Trophoblast cell (in vitro differentiated cells and primary cell): ENCODE data around the gene ZNF800.

ENCODE experiments used
- DNase-seq, 2 donors: peaks; one replicate each; pipeline ENCODE4 v3.0.0-alpha.2; 2016
- H2AFZ ChIP-seq: 2 replicates; pipeline ENCODE4 v1.6.1; 2013; ENCODE audit warnings: low read length, moderate library complexity, mild to moderate bottlenecking; ENCODE audit not compliant: insufficient read depth, poor library complexity
- H2AK5ac ChIP-seq: 2 replicates; pipeline ENCODE4 v1.6.1; 2013; ENCODE audit warnings: mild to moderate bottlenecking, low read length
- H2BK120ac ChIP-seq: 2 replicates; pipeline ENCODE4 v1.6.1; 2013; ENCODE audit warnings: low read length, mild to moderate bottlenecking, moderate library complexity; ENCODE audit not compliant: insufficient read depth, poor library complexity
- H2BK12ac ChIP-seq: 2 replicates; pipeline ENCODE4 v1.6.1; 2013; ENCODE audit warnings: mild to moderate bottlenecking, low read length, moderate library complexity
- H2BK5ac ChIP-seq: 2 replicates; pipeline ENCODE4 v1.6.1; 2013; ENCODE audit warnings: low read length, low read depth, moderate library complexity, mild to moderate bottlenecking; ENCODE audit not compliant: poor library complexity
- H3K14ac ChIP-seq: 2 replicates; pipeline ENCODE4 v1.6.1; 2013; ENCODE audit warnings: mild to moderate bottlenecking, low read length
- H3K18ac ChIP-seq: 2 replicates; pipeline ENCODE4 v1.6.1; 2013; ENCODE audit warnings: mild to moderate bottlenecking, low read length
- H3K23ac ChIP-seq: 2 replicates; pipeline ENCODE4 v1.6.1; 2013; ENCODE audit warnings: low read length
- H3K27ac ChIP-seq: 2 replicates; pipeline ENCODE4 v1.5.1; 2013; ENCODE audit warnings: low read depth, mild to moderate bottlenecking, inconsistent platforms, low read length, moderate library complexity
- H3K27me3 ChIP-seq: 2 replicates; pipeline ENCODE4 v1.6.1; 2013; ENCODE audit warnings: inconsistent platforms, mild to moderate bottlenecking, low read length, moderate library complexity; ENCODE audit not compliant: insufficient read depth
- H3K36me3 ChIP-seq, 2 experiments: 1 replicate in 1 of 2; 2 replicates in 1 of 2; pipeline ENCODE4 v1.6.1; 2013; ENCODE audit warnings: low read length in 2 of 2, mild to moderate bottlenecking in 2 of 2, moderate library complexity in 1 of 2; ENCODE audit not compliant: insufficient read depth in 2 of 2, control insufficient read depth in 1 of 2
- H3K4ac ChIP-seq: 2 replicates; pipeline ENCODE4 v1.6.1; 2013; ENCODE audit warnings: low read depth, mild to moderate bottlenecking, low read length, moderate library complexity
- H3K4me1 ChIP-seq, 2 experiments: 1 replicate in 1 of 2; 2 replicates in 1 of 2; pipeline ENCODE4 v1.6.1; 2013; ENCODE audit warnings: low read length in 2 of 2, mild to moderate bottlenecking in 2 of 2, moderate library complexity in 1 of 2; ENCODE audit not compliant: insufficient read depth in 2 of 2, control insufficient read depth in 1 of 2
- H3K4me2 ChIP-seq: 2 replicates; pipeline ENCODE4 v1.6.1; 2013; ENCODE audit warnings: inconsistent platforms, mild to moderate bottlenecking, low read length, moderate library complexity
- H3K4me3 ChIP-seq: 2 replicates; pipeline ENCODE4 v1.5.1; 2013; ENCODE audit warnings: mild to moderate bottlenecking, low read depth, low read length, inconsistent platforms
- H3K79me1 ChIP-seq: one replicate; pipeline ENCODE4 v1.6.1; 2013; ENCODE audit warnings: low read length
- H3K79me2 ChIP-seq: 2 replicates; pipeline ENCODE4 v1.6.1; 2013; ENCODE audit warnings: low read length, mild to moderate bottlenecking; ENCODE audit not compliant: control insufficient read depth, insufficient read depth, poor library complexity
- H3K9ac ChIP-seq: 2 replicates; pipeline ENCODE4 v1.6.1; 2013; ENCODE audit warnings: mild to moderate bottlenecking, low read length
- H3K9me3 ChIP-seq: 2 replicates; pipeline ENCODE4 v1.6.1; 2013; ENCODE audit warnings: low read depth, mild to moderate bottlenecking, control low read depth, inconsistent platforms, low read length; ENCODE audit not compliant: insufficient read depth
- H4K12ac ChIP-seq: 2 replicates; pipeline ENCODE4 v1.6.1; 2013; ENCODE audit warnings: low read depth, mild to moderate bottlenecking, low read length, moderate library complexity
- H4K8ac ChIP-seq: 2 replicates; pipeline ENCODE4 v1.6.1; 2013; ENCODE audit warnings: low read depth, mild to moderate bottlenecking, low read length, moderate library complexity
- H4K91ac ChIP-seq: one replicate; pipeline ENCODE4 v1.6.1; 2013; ENCODE audit warnings: low read depth, mild to moderate bottlenecking, low read length, moderate library complexity
- WGBS: extraction: QIAGEN DNeasy Blood & Tissue Kit; methylation state at CpG from one replicate; pipeline ENCODE4 v1.1.7; 2013; ENCODE audit warnings: missing lambda C conversion rate; ENCODE audit not compliant: insufficient read length, insufficient coverage; ENCODE audit errors: extremely low coverage; 5-methylcytosine and 5-hydroxymethylcytosine counted together

The ZNF800 gene

DNA sequence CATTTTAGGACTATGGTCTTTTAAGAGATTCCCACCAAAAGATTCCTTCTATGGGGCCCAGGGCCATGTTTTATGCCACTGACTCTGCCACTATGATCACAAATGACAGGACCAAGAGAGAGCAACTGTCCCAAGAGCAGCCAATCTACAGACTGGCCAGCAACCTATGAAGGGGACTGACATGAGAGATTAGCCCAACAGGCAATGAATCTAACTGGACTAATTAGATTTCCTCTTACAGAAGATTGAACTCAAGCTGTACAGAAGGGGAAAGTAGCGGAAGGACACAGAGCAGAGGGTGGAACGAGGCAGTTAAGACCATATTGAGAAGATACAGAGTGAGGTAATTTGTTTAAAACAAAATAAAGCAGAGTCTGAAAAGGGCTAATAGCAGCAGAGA is 25.8 kb downstream of the ZNF800 start:
- Histone ChIP-seq H2AK5ac (no peak overlapping the region), H2BK5ac (no peak overlapping the region), H3K4me2 (no peak overlapping the region), H4K8ac (no peak overlapping the region), H2BK12ac (no peak overlapping the region), H3K36me3 (no peaks in the 10 kb centered on the region), H3K9ac (no peak overlapping the region), H3K4ac (no peak overlapping the region), H3K27ac (no peak overlapping the region), H4K12ac (no peak overlapping the region), H3K27me3 (no peaks in the 10 kb centered on the region), H4K91ac (no peak overlapping the region), H3K4me3 (no peak overlapping the region), H3K9me3 (no peaks in the 10 kb centered on the region), H3K23ac (no peak overlapping the region), H3K14ac (no peak overlapping the region), H3K79me2 (no peaks in the 10 kb centered on the region), H3K4me1 (no peaks in the 10 kb centered on the region), H3K18ac (no peak overlapping the region), H2AFZ (no peak overlapping the region), H2BK120ac (no peak overlapping the region), H3K79me1 (no peaks in the 10 kb centered on the region)
- DNase-seq = no peak
- no CpG with 5 or more reads among the region's 2 CpGs for WGBS

- Histone ChIP-seq H4K12ac (no peak overlapping the region), H2AK5ac (no peak overlapping the region), H2BK120ac (no peak overlapping the region), H3K79me1 (no peaks in the 10 kb centered on the region), H3K4me3 (no peak overlapping the region), H3K27ac (no peak overlapping the region), H3K9ac (no peak overlapping the region), H4K8ac (no peak overlapping the region), H3K4me1 (no peaks in the 10 kb centered on the region), H2BK5ac (no peak overlapping the region), H2BK12ac (no peak overlapping the region), H3K36me3 (no peaks in the 10 kb centered on the region), H4K91ac (no peak overlapping the region), H3K4me2 (no peak overlapping the region), H3K27me3 (no peaks in the 10 kb centered on the region), H3K14ac (no peak overlapping the region), H3K9me3 (no peaks in the 10 kb centered on the region), H3K4ac (no peak overlapping the region), H3K79me2 (no peaks in the 10 kb centered on the region), H2AFZ (no peak overlapping the region), H3K23ac (no peak overlapping the region), H3K18ac (no peak overlapping the region)
- DNase-seq = no peak
- WGBS = no CpG with 5 or more reads among the region's 2 CpGs
These were observed 26.6 kb downstream of the ZNF800 start for GRCh38 chr7:127365957-127366315.

DNA sequence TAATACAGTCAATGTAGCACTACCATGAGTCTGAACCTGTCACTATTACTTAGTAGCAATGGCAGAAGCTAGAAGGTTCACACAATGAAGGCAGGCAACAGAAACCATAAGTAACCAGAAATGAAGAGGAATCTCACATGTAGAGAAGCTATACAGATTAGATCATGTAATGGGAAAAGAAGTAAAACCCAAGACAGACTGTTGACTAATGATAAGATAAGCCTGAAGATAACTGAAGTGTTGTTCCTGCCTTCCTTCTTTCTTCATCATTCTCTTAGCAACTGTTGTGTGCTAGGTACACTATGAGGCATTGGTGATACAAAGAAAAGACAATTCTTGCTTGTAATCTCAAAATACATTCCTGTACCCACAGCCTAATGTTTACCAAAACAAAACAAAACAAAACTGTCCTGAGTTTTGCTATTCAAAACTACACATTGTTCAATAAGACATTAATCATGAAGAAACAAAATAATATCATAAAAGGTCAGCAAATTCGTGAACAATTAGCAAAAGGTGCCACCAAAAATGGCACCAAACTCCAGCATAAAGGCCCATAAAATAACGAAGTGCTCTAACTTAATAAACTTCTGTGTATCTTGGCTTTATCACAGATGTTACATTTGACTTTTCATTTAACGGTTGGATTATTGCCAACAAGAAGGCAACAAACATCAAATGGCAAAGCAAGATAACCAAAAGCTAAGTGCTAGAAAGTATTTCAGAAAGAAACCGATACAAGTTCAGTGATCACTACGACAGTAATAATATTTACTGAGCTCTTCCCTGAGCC is 27.1 kb downstream of the ZNF800 start:
- Histone ChIP-seq H3K79me1 (no peaks in the 10 kb centered on the region), H3K18ac (no peak overlapping the region), H3K4me1 (no peaks in the 10 kb centered on the region), H3K4me2 (no peak overlapping the region), H4K8ac (no peak overlapping the region), H2BK5ac (no peak overlapping the region), H3K27ac (no peak overlapping the region), H3K4me3 (no peak overlapping the region), H4K12ac (no peak overlapping the region), H2BK120ac (no peak overlapping the region), H3K79me2 (no peaks in the 10 kb centered on the region), H2AFZ (no peak overlapping the region), H3K9ac (no peak overlapping the region), H2AK5ac (no peak overlapping the region), H3K4ac (no peak overlapping the region), H3K23ac (no peak overlapping the region), H4K91ac (no peak overlapping the region), H3K9me3 (no peaks in the 10 kb centered on the region), H3K14ac (no peak overlapping the region), H3K36me3 (peaks cover 0 to 2% of the 10 kb centered on the region in 2 experiments), H2BK12ac (no peak overlapping the region), H3K27me3 (no peaks in the 10 kb centered on the region)
- WGBS = no CpG with 5 or more reads among the region's 5 CpGs
- peak; percentile 17 to 74 for DNase-seq

DNA sequence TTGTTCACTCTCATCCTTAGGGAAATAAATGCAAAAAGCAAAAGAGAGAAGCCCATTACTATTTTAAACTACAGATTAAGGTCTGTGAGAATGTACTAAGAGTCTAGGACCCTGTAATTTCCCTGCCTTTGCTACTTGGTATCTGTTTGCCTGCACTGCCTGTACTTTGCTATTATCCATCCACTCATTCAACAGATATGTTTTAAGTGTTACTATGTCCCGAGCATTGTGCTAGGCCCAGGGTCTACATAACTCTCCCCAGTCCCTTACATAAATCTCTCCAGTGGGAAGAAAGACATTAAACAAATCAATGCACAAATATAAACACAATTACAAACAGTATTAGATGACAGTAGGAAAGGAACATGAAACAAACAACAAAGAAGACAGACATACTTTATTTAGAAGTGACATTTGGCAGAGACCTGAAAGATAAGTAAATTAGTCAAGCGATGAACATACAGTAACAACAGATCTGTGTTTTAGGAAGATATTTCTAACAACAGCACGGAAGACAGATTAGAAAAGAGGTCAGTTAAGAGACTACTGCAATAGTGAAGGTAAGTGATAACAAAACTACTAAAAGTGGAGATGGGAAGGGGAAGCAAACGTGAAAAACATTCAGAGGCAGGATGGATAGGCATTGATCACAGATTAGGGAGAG is 30.0 kb downstream of the ZNF800 start:
- Histone ChIP-seq H3K79me2 (no peaks in the 10 kb centered on the region), H3K9ac (no peak overlapping the region), H3K27me3 (no peaks in the 10 kb centered on the region), H3K4me1 (no peaks in the 10 kb centered on the region), H3K14ac (no peak overlapping the region), H3K79me1 (no peaks in the 10 kb centered on the region), H3K4me3 (no peak overlapping the region), H3K27ac (no peak overlapping the region), H3K4me2 (no peak overlapping the region), H2BK12ac (no peak overlapping the region), H4K91ac (no peak overlapping the region), H2AK5ac (no peak overlapping the region), H3K4ac (no peak overlapping the region), H4K12ac (no peak overlapping the region), H3K36me3 (peaks cover 0 to 2% of the 10 kb centered on the region in 2 experiments), H2BK5ac (no peak overlapping the region), H3K23ac (no peak overlapping the region), H3K18ac (no peak overlapping the region), H2BK120ac (no peak overlapping the region), H2AFZ (no peak overlapping the region), H4K8ac (no peak overlapping the region), H3K9me3 (no peaks in the 10 kb centered on the region)
- DNase-seq = no peak
- WGBS = no CpG with 5 or more reads among the region's 4 CpGs
